ENCODE results near the gene FAM13A.

DNA sequence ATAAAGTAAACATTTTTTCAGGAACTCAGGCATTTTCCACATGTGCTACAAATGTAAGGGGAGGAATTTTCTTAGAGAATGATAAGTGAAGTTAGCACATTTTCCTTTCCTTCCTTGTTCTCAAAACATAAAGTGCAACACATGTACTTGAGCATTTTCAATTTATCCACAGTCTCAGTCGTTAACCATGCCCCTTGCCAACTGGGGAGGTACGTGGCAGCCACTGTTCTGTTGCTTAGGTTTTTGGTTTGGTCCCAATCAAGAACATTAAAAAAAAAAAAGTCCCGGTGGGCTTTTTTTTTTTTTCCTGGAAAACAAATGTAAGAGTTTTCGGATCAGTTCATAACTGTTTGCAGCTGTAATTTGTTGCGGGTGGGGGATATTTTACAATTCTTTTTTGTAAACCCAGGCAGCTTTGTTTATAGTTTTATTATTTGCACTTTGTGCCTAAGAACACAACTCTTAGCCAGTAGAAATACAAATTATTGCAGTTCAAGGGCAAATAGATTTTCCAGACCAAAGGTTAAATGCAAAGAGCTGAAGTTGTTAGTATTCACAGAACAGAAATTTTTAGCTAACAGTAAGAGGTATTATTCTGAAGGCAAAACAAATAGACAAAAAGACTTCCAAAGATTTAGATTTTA, 247.3 kb downstream of the FAM13A start:
- no peak for TF ChIP-seq MEF2A (IDR thresholded peaks at IDR 0.05; ENCODE audit: borderline replicate concordance, low read depth)
- TF ChIP-seq, protein P1, sequence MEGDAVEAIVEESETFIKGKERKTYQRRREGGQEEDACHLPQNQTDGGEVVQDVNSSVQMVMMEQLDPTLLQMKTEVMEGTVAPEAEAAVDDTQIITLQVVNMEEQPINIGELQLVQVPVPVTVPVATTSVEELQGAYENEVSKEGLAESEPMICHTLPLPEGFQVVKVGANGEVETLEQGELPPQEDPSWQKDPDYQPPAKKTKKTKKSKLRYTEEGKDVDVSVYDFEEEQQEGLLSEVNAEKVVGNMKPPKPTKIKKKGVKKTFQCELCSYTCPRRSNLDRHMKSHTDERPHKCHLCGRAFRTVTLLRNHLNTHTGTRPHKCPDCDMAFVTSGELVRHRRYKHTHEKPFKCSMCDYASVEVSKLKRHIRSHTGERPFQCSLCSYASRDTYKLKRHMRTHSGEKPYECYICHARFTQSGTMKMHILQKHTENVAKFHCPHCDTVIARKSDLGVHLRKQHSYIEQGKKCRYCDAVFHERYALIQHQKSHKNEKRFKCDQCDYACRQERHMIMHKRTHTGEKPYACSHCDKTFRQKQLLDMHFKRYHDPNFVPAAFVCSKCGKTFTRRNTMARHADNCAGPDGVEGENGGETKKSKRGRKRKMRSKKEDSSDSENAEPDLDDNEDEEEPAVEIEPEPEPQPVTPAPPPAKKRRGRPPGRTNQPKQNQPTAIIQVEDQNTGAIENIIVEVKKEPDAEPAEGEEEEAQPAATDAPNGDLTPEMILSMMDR (IDR thresholded peaks at IDR 0.05) = no peak
- TF ChIP-seq FOXJ3 (CRISPR knock-in tag; IDR thresholded peaks at IDR 0.05) = no peak
- no peak for TF ChIP-seq POLR2AphosphoS5 (IDR thresholded peaks at IDR 0.05; ENCODE audit: low read depth, low read length)
- no peak for TF ChIP-seq RAD21 (IDR thresholded peaks at IDR 0.05; ENCODE audit: low read length)
- TF ChIP-seq, protein P2, sequence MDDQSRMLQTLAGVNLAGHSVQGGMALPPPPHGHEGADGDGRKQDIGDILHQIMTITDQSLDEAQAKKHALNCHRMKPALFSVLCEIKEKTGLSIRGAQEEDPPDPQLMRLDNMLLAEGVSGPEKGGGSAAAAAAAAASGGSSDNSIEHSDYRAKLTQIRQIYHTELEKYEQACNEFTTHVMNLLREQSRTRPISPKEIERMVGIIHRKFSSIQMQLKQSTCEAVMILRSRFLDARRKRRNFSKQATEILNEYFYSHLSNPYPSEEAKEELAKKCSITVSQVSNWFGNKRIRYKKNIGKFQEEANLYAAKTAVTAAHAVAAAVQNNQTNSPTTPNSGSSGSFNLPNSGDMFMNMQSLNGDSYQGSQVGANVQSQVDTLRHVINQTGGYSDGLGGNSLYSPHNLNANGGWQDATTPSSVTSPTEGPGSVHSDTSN (IDR thresholded peaks at IDR 0.05) = no peak
